K562 (cell line): Measurements from ENCODE around the gene KRT33A. TPM values are rescaled to one million over a fixed set of nuclear protein-coding genes. Genes with fewer than 3 reads are reported as not detected.
A peak's percentile ranks its signal among the peaks of the same experiment; 100 is the strongest.

ENCODE experiments used
- ATAC-seq: fragments of 200-7000 bp; cut with Tn5 transposase; 3 replicates; pipeline ENCODE4 v1.9.1; 2020; ENCODE audit warnings: moderate library complexity
- BruUV-seq: library from RNA; stranded (reverse); fragments of 400-500 nt; replicated peaks from 2 replicates; lab custom pipeline; 2021; lab: Mats Ljungman, UMichigan
- CTCF ChIA-PET: fragments of 300-600 bp; formaldehyde crosslinking; extraction: SDS; loops from one replicate; lab custom pipeline; 2021; ENCODE audit warnings: low intra/inter-chr PET ratio; lab: Yijun Ruan, JAX
- POLR2A ChIA-PET: fragments of 300-600, 350-650 bp; sonication (Branson Sonifier 250); formaldehyde crosslinking; extraction: SDS; loops from one replicate; lab custom pipeline; 2021; ENCODE audit warnings: antibody characterized with exemption, inconsistent platforms; lab: Yijun Ruan, JAX
- DNase-seq, 4 experiments: peaks; one replicate each; pipeline versions ENCODE4 v3.0.0 to v3.0.0-alpha.2; 2011 to 2018; ENCODE audit warnings: low spot score in 3 of 4, mixed read lengths in 3 of 4; ENCODE audit errors: extremely low read depth in 1 of 4
- FAIRE-seq: peaks from 2 replicates; lab custom pipeline; 2011; peaks lifted over from hg19 to GRCh38; lab: Jason Lieb, UNC
- H2AFZ ChIP-seq: 2 replicates; pipeline ENCODE4 v1.6.0; 2011; ENCODE audit warnings: low read depth, low read length, control low read depth, inconsistent platforms
- H3K27ac ChIP-seq: fragments of 200-600 bp; 3 replicates; pipeline ENCODE4 v1.8.0; 2011; ENCODE audit warnings: low read depth, mild to moderate bottlenecking, control low read depth, inconsistent platforms, low read length, moderate library complexity, mixed read lengths; ENCODE audit errors: extremely low read depth
- H3K27me3 ChIP-seq, 2 experiments: fragments of 300-600 bp in 1 of 2; 2 replicates in 1 of 2; 3 replicates in 1 of 2; pipeline versions ENCODE4 v1.6.0 to v1.8.0; 2011; ENCODE audit warnings: inconsistent platforms in 2 of 2, low read length in 2 of 2, mild to moderate bottlenecking in 1 of 2, mixed read lengths in 1 of 2, moderate library complexity in 1 of 2; ENCODE audit not compliant: control insufficient read depth in 2 of 2, insufficient read depth in 2 of 2
- H3K36me3 ChIP-seq: fragments of 300-600 bp; 3 replicates; pipeline ENCODE4 v1.8.0; 2011; ENCODE audit warnings: mild to moderate bottlenecking, low read length, inconsistent platforms; ENCODE audit not compliant: control insufficient read depth, insufficient read depth
- H3K4me1 ChIP-seq, 2 experiments: fragments of 200-600 bp in 1 of 2; replicated peaks in 1 of 2; 2 replicates in 1 of 2; 3 replicates in 1 of 2; pipeline versions ENCODE4 v1.5.1 to v1.8.0; 2011; ENCODE audit warnings: inconsistent platforms in 2 of 2, low read length in 2 of 2, mild to moderate bottlenecking in 1 of 2, mixed read lengths in 1 of 2, moderate library complexity in 1 of 2; ENCODE audit not compliant: control insufficient read depth in 2 of 2, insufficient read depth in 2 of 2
- H3K4me2 ChIP-seq: 2 replicates; pipeline ENCODE4 v1.6.1; 2011; ENCODE audit warnings: low read length, control low read depth, inconsistent platforms, mixed read lengths; ENCODE audit not compliant: insufficient read depth
- H3K4me3 ChIP-seq: fragments of 200-600 bp; sonication (generic), shearing (Covaris generic); 2 replicates; pipeline ENCODE4 v1.5.1; 2016; ENCODE audit warnings: control low read depth, inconsistent platforms
- H3K79me2 ChIP-seq: fragments of 200-600 bp; 3 replicates; pipeline ENCODE4 v1.8.0; 2011; ENCODE audit warnings: low read length, inconsistent platforms; ENCODE audit not compliant: control insufficient read depth, insufficient read depth
- H3K9ac ChIP-seq, 2 experiments: 2 replicates each; pipeline versions ENCODE4 v1.6.0 to v1.6.1; 2011; ENCODE audit warnings: low read depth in 2 of 2, low read length in 2 of 2, control low read depth in 1 of 2, inconsistent platforms in 1 of 2, mild to moderate bottlenecking in 1 of 2, mixed read lengths in 1 of 2; ENCODE audit not compliant: insufficient read depth in 1 of 2
- H3K9me1 ChIP-seq: one replicate; pipeline ENCODE4 v1.6.0; 2011; ENCODE audit warnings: inconsistent platforms, mild to moderate bottlenecking, low read length, moderate library complexity; ENCODE audit not compliant: control insufficient read depth, insufficient read depth
- H3K9me3 ChIP-seq: replicated peaks from 2 replicates; pipeline ENCODE4 v1.5.1; 2011; ENCODE audit warnings: low read depth, low read length, inconsistent platforms; ENCODE audit not compliant: control insufficient read depth, insufficient read depth
- H4K20me1 ChIP-seq: replicated peaks from 2 replicates; pipeline ENCODE4 v1.6.1; 2011; ENCODE audit warnings: low read length, inconsistent platforms, mixed read lengths; ENCODE audit not compliant: control insufficient read depth, insufficient read depth
- BCOR ChIP-seq: fragments of 450-650 bp; IDR thresholded peaks from 2 replicates; pipeline ENCODE4 v1.6.1; 2016
- JUNB ChIP-seq: fragments of 450-650 bp; formaldehyde crosslinking; conservative IDR thresholded peaks from 2 replicates; pipeline ENCODE4 v1.4.0; 2020; ENCODE audit warnings: mild to moderate bottlenecking
- KDM4B ChIP-seq, 2 experiments: fragments of 450-650 bp in 1 of 2; sonication (generic) in 1 of 2; IDR thresholded peaks; 2 replicates each; pipeline ENCODE4 v1.6.1; 2016 to 2017; ENCODE audit warnings: borderline replicate concordance in 2 of 2, antibody characterized with exemption in 1 of 2, low read depth in 1 of 2, mild to moderate bottlenecking in 1 of 2
- RAD21 ChIP-seq, 2 experiments: fragments of 250-450 bp in 1 of 2; fragments of 450-650 bp in 1 of 2; sonication (Bioruptor Pico) in 1 of 2; formaldehyde crosslinking in 1 of 2; IDR thresholded peaks in 1 of 2; conservative IDR thresholded peaks in 1 of 2; 2 replicates each; pipeline versions ENCODE4 v1.4.0 to v1.8.0; 2020 to 2022; ENCODE audit warnings: mild to moderate bottlenecking in 2 of 2, moderate library complexity in 1 of 2
- SMC3 ChIP-seq: conservative IDR thresholded peaks from 2 replicates; pipeline ENCODE4 v1.6.1; 2011; ENCODE audit warnings: low read depth, low read length, improper control_type of control experiment; ENCODE audit not compliant: insufficient read depth
- ZC3H11A ChIP-seq: IDR thresholded peaks from 2 replicates; pipeline ENCODE4 v1.6.1; 2012; ENCODE audit warnings: low read depth, low read length, improper control_type of control experiment
- WGBS: fragments of 100-300 bp; shearing (Covaris generic); methylation state at CpG from one replicate; pipeline ENCODE4 v1.1.6; 2016; ENCODE audit warnings: low coverage, mixed read lengths; ENCODE audit not compliant: insufficient coverage; ENCODE audit errors: missing lambda C conversion rate; 5-methylcytosine and 5-hydroxymethylcytosine counted together
- in situ Hi-C: fragments of 300-500 bp; cut with MboI; formaldehyde crosslinking; loops from 4 replicates; pipeline ENCODE4 v1.15.0; 2018; ENCODE audit warnings: inconsistent platforms, mixed read lengths
- intact Hi-C: fragments of 100-400 bp; cut with micrococcal nuclease; formaldehyde crosslinking; loops from 2 replicates; pipeline ENCODE4 v1.14.2; 2022
- polyA plus RNA-seq, 8 experiments: library from polyadenylated mRNA; depleted of rRNA in 4 of 8; stranded (reverse) in 5 of 8; unstranded in 3 of 8; fragments of >200 nt; fragmentation: Nextera tagmentation in 2 of 8; fragmentation: Illumina TruSeq in 1 of 8; extraction: Ambion mirVana in 2 of 8; extraction: Trizol in 1 of 8; gene quantifications; 2 replicates each; pipeline versions ENCODE4 v1.2.1 to v1.2.3, GENCODE V29; 2011 to 2014; ENCODE audit warnings: inconsistent platforms in 1 of 8, missing spikeins in 1 of 8
- total RNA-seq, 7 experiments: library from RNA; depleted of rRNA in 6 of 7; stranded (reverse); fragments of >200 nt in 6 of 7; fragmentation: Illumina TruSeq in 2 of 7; extraction: Trizol in 2 of 7; gene quantifications; 2 replicates each; pipeline versions ENCODE4 v1.2.1 to v1.2.3, GENCODE V29; 2011 to 2021; ENCODE audit warnings: low replicate concordance in 1 of 7
- TF ChIP-seq, protein P1 (sequence below): IDR thresholded peaks from 2 replicates; pipeline ENCODE4 v1.6.1; 2016; ENCODE audit warnings: missing genetic modification characterization, missing compliant biosample characterization
- TF ChIP-seq, protein P2 (sequence below), 2 experiments: fragments of 450-650 bp; formaldehyde crosslinking in 1 of 2; IDR thresholded peaks; 2 replicates each; pipeline versions ENCODE4 v1.4.0 to v1.6.1; 2014 to 2020; ENCODE audit warnings: mild to moderate bottlenecking in 2 of 2, borderline replicate concordance in 1 of 2, low read depth in 1 of 2

Gene KRT33A
- total and polyA plus RNA-seq, 9 of the 15 experiments (the other 6 are each of a cell fraction or from before 2014, with no cell fraction given): not detected

DNA sequence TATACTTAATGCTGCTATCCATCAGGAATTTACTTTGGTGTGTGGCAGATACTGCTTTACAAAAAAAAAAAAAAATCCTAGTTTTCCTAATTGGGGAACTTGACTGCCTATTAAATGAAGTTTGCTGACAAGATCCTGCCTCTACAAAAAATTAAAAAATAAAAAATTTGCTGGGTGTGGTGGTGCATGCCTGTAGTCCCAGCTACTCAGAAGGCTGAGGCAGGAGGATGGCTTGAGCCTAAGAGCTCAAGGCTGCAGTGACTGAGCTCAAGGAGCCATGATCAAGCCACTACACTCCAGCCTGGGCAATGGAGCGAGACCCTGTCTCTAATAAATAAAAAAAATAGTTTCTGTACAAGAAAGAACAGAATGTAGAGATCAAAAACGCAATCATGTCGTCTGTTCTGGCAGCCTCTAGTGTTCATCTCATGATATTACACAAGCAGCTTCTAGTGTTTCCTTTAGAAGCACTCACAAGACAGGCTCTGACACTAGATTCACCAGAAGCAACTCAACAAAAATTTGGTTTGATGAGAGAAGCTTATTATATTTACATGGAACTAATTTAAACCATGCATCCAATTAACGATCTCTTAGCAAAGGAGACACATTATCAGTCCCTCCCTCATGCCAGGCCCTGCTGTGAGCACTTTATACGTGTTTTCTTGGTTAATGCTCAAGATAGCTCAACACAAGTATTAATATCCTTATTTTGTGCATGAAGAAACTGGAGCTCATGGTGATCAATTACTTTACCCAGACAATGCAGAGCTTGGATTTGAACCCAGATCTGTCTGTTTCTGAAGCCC, 28.3 kb downstream of the KRT33A start:
- FAIRE-seq: peak; percentile 84
- no peak overlapping the region for H3K4me2 ChIP-seq
- intact Hi-C loops (loop anchor here (2.0 kb wide), 2 partner anchors 465 to 519 kb away; no protein-coding TSS in a partner anchor), in situ Hi-C loops (no loop called here)
- peak; percentile 17 to 42 (median 30) for DNase-seq
- no peaks in the 10 kb centered on the region for H3K9me3 ChIP-seq
- H3K27ac ChIP-seq: no peak overlapping the region
- H3K36me3 ChIP-seq: no peaks in the 10 kb centered on the region
- H3K9ac ChIP-seq: no peak overlapping the region
- ChIA-PET POLR2A (interaction anchor here (1.0 to 1.2 kb wide), 2 partner anchors 8 to 28 kb away, joined by 3 read pairs; no protein-coding TSS in a partner anchor), CTCF (interaction anchor here (0.6 to 1.4 kb wide), 4 partner anchors 140 to 465 kb away, joined by 3 to 4 read pairs (median 4); no protein-coding TSS in a partner anchor)
- H3K79me2 ChIP-seq: no peaks in the 10 kb centered on the region
- H4K20me1 ChIP-seq: no peaks in the 10 kb centered on the region
- WGBS: 2% methylated on average over 5 of the region's 5 CpGs
- BruUV-seq: no TSS peak
- no peak overlapping the region for H2AFZ ChIP-seq
- H3K9me1 ChIP-seq: no peaks in the 10 kb centered on the region
- no peak overlapping the region for H3K4me3 ChIP-seq
- peaks cover 0 to 2% of the 10 kb centered on the region in 2 experiments; a peak in 2 of 5 replicates for H3K27me3 ChIP-seq
- peak; percentile 57; the same call in 2 of the 3 replicates for ATAC-seq
- no peaks in the 10 kb centered on the region for H3K4me1 ChIP-seq
- TF ChIP-seq KDM4B (IDR thresholded peaks at IDR 0.05; ENCODE audit: borderline replicate concordance in 2 of 2, low read depth in 1 of 2): no peak
- no peak for TF ChIP-seq ZC3H11A
- TF ChIP-seq BCOR: no peak
- no peak for TF ChIP-seq JUNB (CRISPR knock-in tag)
- peak in 1 of 2 experiments; percentile 74; a peak in 3 of 4 replicates for TF ChIP-seq RAD21 (CRISPR knock-in tag; conservative IDR thresholded peaks at IDR 0.05 in 1 of 2, IDR thresholded peaks at IDR 0.05 in 1 of 2)
- TF ChIP-seq, protein P1, sequence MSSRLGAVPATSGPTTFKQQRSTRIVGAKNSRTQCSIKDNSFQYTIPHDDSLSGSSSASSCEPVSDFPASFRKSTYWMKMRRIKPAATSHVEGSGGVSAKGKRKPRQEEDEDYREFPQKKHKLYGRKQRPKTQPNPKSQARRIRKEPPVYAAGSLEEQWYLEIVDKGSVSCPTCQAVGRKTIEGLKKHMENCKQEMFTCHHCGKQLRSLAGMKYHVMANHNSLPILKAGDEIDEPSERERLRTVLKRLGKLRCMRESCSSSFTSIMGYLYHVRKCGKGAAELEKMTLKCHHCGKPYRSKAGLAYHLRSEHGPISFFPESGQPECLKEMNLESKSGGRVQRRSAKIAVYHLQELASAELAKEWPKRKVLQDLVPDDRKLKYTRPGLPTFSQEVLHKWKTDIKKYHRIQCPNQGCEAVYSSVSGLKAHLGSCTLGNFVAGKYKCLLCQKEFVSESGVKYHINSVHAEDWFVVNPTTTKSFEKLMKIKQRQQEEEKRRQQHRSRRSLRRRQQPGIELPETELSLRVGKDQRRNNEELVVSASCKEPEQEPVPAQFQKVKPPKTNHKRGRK: no peak
- TF ChIP-seq, protein P2, sequence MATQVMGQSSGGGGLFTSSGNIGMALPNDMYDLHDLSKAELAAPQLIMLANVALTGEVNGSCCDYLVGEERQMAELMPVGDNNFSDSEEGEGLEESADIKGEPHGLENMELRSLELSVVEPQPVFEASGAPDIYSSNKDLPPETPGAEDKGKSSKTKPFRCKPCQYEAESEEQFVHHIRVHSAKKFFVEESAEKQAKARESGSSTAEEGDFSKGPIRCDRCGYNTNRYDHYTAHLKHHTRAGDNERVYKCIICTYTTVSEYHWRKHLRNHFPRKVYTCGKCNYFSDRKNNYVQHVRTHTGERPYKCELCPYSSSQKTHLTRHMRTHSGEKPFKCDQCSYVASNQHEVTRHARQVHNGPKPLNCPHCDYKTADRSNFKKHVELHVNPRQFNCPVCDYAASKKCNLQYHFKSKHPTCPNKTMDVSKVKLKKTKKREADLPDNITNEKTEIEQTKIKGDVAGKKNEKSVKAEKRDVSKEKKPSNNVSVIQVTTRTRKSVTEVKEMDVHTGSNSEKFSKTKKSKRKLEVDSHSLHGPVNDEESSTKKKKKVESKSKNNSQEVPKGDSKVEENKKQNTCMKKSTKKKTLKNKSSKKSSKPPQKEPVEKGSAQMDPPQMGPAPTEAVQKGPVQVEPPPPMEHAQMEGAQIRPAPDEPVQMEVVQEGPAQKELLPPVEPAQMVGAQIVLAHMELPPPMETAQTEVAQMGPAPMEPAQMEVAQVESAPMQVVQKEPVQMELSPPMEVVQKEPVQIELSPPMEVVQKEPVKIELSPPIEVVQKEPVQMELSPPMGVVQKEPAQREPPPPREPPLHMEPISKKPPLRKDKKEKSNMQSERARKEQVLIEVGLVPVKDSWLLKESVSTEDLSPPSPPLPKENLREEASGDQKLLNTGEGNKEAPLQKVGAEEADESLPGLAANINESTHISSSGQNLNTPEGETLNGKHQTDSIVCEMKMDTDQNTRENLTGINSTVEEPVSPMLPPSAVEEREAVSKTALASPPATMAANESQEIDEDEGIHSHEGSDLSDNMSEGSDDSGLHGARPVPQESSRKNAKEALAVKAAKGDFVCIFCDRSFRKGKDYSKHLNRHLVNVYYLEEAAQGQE (IDR thresholded peaks at IDR 0.05; ENCODE audit: borderline replicate concordance): peak; percentile 55; the same call in 1 of the 2 replicates
- TF ChIP-seq, protein P2 (CRISPR knock-in tag; IDR thresholded peaks at IDR 0.05; ENCODE audit: low read depth): no peak
- 0 out of 2 replicates have a peak, but pooled peaks have one; percentile 33 for TF ChIP-seq SMC3
